ENCODE results near the gene ZNF185.

- no peak for TF ChIP-seq EZH2 (IDR thresholded peaks at IDR 0.05; ENCODE audit: insufficient read depth, poor library complexity, severe bottlenecking)
- no peak for TF ChIP-seq EZH2phosphoT487 (IDR thresholded peaks at IDR 0.05; ENCODE audit: insufficient read depth, low read depth)
Observed at GRCh38 chrX:152945021-152945979, 47.4 kb downstream of the ZNF185 start.
